Body of pancreas (tissue), 4 donors: ENCODE data around the gene LRRC31.

Source experiments
- POLR2A ChIP-seq, 3 donors: fragments of 450-650 bp; IDR thresholded peaks; one replicate each; pipeline ENCODE4 v1.6.1; 2016; ENCODE audit warnings: antibody characterized with exemption in 3 of 3, mild to moderate bottlenecking in 2 of 3
- TF ChIP-seq, protein P1 (sequence below), 7 experiments: fragments of 450-650 bp in 4 of 7; fragments of 200-600 bp in 3 of 7; sonication (generic) in 3 of 7; IDR thresholded peaks; one replicate each; pipeline ENCODE4 v1.5.1; 2016 to 2019; ENCODE audit warnings: antibody characterized with exemption in 7 of 7

DNA sequence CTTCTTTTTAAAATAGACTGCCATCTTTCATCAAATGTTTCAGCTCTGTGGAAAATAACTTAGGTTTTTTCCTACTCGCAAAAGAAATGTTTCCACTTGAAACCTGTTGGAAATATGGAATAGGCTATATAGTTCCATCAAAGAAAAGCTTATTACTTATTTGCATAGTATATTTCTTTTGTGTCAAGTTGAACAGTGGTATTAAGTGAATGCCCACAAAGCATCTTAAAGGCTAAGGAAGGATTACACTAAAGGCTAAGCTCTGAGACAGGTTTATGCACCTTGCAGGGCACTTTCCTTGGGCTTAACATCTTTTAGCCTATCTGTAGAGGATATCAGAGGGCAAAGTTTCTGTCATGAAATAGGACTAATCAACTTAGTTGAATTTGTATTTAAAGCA is 41.5 kb upstream of the LRRC31 start, which contains the start of gene SAMD7:
- TF ChIP-seq, protein P1, sequence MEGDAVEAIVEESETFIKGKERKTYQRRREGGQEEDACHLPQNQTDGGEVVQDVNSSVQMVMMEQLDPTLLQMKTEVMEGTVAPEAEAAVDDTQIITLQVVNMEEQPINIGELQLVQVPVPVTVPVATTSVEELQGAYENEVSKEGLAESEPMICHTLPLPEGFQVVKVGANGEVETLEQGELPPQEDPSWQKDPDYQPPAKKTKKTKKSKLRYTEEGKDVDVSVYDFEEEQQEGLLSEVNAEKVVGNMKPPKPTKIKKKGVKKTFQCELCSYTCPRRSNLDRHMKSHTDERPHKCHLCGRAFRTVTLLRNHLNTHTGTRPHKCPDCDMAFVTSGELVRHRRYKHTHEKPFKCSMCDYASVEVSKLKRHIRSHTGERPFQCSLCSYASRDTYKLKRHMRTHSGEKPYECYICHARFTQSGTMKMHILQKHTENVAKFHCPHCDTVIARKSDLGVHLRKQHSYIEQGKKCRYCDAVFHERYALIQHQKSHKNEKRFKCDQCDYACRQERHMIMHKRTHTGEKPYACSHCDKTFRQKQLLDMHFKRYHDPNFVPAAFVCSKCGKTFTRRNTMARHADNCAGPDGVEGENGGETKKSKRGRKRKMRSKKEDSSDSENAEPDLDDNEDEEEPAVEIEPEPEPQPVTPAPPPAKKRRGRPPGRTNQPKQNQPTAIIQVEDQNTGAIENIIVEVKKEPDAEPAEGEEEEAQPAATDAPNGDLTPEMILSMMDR (IDR thresholded peaks at IDR 0.05) = no peak
- TF ChIP-seq POLR2A (IDR thresholded peaks at IDR 0.05) = no peak
